Thoracic aorta (tissue), 2 donors: ENCODE measurements around the gene CYLD. TPM values are rescaled to one million over a fixed set of nuclear protein-coding genes. Genes with fewer than 3 reads are reported as not detected.

Experiments used
- ATAC-seq: fragments of 150-250 bp; one replicate; pipeline ENCODE4 v1.8.0; 2017; ENCODE audit warnings: low read depth; ENCODE audit not compliant: insufficient number of reproducible peaks, low FRiP score
- DNase-seq: peaks from one replicate; pipeline ENCODE4 v3.0.0-alpha.2; 2020; ENCODE audit warnings: low spot score
- H3K27ac ChIP-seq, 2 donors: fragments of 200-600 bp; sonication (generic); 1 replicate in 1 of 2; 2 replicates in 1 of 2; pipeline ENCODE4 v1.5.1; 2016; ENCODE audit warnings: mild to moderate bottlenecking in 2 of 2, moderate library complexity in 2 of 2
- H3K27me3 ChIP-seq: fragments of 200-600 bp; sonication (generic); replicated peaks from 2 replicates; pipeline ENCODE4 v1.6.0; 2016; ENCODE audit warnings: mild to moderate bottlenecking; ENCODE audit not compliant: insufficient read depth
- H3K36me3 ChIP-seq: fragments of 200-600 bp; sonication (generic); one replicate; pipeline ENCODE4 v1.5.1; 2016
- H3K4me1 ChIP-seq, 2 donors: fragments of 200-600 bp; sonication (generic); 1 replicate in 1 of 2; 2 replicates in 1 of 2; pipeline versions ENCODE4 v1.5.1 to v1.6.0; 2016; ENCODE audit warnings: low read depth in 2 of 2, mild to moderate bottlenecking in 1 of 2; ENCODE audit not compliant: control insufficient read depth in 1 of 2
- H3K4me3 ChIP-seq: fragments of 200-600 bp; sonication (generic); 2 replicates; pipeline ENCODE4 v1.5.1; 2016; ENCODE audit warnings: mild to moderate bottlenecking
- H3K9me3 ChIP-seq: fragments of 200-600 bp; sonication (generic); 2 replicates; pipeline ENCODE4 v1.5.1; 2016
- total RNA-seq, 2 donors: library from RNA; depleted of rRNA; stranded (reverse); fragments of >200 nt; gene quantifications; one replicate each; pipeline versions ENCODE4 v1.1.0 to v1.2.3, GENCODE V29; 2016
- TF ChIP-seq, protein P1 (sequence below): fragments of 200-600 bp; sonication (generic); IDR thresholded peaks from one replicate; pipeline ENCODE4 v1.5.1; 2019; ENCODE audit warnings: antibody characterized with exemption

CYLD gene
- total RNA-seq, 2 donors from 2014 or later: 53.9 to 91.9 TPM

DNA sequence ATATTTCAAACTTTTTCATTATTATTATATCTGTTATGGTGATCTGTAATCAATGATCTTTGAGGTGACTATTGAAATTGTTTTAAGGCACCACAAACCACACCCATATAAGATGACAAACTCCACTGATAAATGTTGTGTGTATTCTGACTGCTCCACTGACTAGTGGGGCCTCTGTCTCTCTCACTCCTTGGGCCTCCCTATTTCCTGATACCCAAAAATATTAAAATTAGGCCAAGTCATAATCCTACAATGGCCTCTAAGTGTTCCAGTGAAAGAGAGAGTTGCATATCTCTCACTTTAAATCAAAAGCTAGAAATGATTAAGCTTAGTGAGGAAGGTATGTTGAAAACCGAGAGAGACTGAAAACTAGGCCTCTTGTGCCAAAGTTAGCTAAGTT is 23.4 kb downstream of the CYLD start:
- ATAC-seq: no peak
- Histone ChIP-seq H3K4me1 (peaks cover 0 to 29% of the 10 kb centered on the region in 2 donors), H3K27ac (no peak overlapping the region), H3K4me3 (no peak overlapping the region), H3K9me3 (peaks cover 6% of the 10 kb centered on the region), H3K36me3 (peaks cover 11% of the 10 kb centered on the region), H3K27me3 (no peaks in the 10 kb centered on the region)
- TF ChIP-seq, protein P1, sequence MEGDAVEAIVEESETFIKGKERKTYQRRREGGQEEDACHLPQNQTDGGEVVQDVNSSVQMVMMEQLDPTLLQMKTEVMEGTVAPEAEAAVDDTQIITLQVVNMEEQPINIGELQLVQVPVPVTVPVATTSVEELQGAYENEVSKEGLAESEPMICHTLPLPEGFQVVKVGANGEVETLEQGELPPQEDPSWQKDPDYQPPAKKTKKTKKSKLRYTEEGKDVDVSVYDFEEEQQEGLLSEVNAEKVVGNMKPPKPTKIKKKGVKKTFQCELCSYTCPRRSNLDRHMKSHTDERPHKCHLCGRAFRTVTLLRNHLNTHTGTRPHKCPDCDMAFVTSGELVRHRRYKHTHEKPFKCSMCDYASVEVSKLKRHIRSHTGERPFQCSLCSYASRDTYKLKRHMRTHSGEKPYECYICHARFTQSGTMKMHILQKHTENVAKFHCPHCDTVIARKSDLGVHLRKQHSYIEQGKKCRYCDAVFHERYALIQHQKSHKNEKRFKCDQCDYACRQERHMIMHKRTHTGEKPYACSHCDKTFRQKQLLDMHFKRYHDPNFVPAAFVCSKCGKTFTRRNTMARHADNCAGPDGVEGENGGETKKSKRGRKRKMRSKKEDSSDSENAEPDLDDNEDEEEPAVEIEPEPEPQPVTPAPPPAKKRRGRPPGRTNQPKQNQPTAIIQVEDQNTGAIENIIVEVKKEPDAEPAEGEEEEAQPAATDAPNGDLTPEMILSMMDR: no peak
- no peak for DNase-seq

DNA sequence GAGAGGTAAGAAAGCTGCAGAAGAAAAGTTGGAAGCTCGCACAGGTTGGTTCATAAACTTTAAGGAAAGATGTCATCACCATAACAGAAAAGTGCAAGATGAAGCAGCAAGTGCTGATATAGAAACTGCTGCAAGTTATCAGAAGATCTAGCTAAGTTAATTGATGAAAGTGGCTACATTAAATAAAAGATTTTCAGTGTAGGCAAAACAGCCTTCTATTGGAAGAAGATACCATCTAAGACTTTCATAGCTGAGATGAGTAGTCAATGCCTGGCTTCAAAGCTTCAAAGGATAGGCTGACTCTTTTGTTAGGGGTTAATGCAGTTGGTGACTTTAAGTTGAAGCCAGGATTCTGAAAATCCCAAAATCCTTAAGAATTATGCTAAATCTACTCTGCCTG is 24.0 kb downstream of the CYLD start:
- Histone ChIP-seq H3K4me1 (peaks cover 0 to 29% of the 10 kb centered on the region in 2 donors), H3K9me3 (peaks cover 6% of the 10 kb centered on the region), H3K27ac (no peak overlapping the region), H3K4me3 (no peak overlapping the region), H3K27me3 (no peaks in the 10 kb centered on the region), H3K36me3 (peaks cover 11% of the 10 kb centered on the region)
- no peak for ATAC-seq
- DNase-seq: no peak
- TF ChIP-seq, protein P1: no peak

DNA sequence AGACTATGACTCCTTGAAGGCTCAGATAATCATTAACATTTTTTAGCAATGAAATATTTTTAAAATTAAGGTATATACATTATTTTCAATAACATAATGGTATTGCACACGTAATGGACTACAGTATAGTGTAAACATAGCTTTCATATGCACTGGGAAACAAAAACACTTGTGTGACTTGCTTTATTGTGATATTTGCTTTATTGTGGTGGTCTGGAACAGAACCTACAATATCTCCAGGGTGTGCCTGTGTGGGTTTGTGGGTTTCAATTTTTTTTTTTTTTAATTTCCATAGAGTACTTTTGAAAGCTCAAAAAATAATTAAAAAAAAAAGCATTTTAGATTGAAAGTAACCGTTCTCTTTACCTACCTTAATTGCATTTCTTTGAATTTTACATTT is 25.3 kb downstream of the CYLD start:
- DNase-seq: no peak
- peaks cover 11% of the 10 kb centered on the region for H3K36me3 ChIP-seq
- H3K27ac ChIP-seq: no peak overlapping the region
- no peaks in the 10 kb centered on the region for H3K27me3 ChIP-seq
- no peak overlapping the region for H3K4me3 ChIP-seq
- peaks cover 0 to 24% of the 10 kb centered on the region in 2 donors for H3K4me1 ChIP-seq
- TF ChIP-seq, protein P1: no peak
- ATAC-seq: no peak
- peaks cover 6% of the 10 kb centered on the region for H3K9me3 ChIP-seq

DNA sequence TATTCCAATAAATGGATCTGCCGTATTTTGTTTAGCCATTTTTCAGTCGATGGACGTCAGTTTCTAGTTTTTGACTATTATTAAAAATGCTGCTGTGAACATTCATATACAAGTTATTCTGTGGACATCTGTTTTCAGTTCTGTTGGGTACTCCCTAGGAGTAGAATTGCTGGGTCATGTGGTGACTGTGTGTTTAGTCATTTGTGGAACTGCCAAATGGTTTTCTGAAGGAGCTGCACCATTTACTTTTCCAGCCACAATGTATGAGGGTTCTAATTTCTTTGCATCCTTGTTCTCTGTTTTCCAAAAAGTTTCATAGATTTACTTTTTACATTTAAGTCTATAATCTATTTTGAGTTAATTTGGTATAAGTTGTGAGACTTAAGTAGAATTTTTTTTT is 29.5 kb downstream of the CYLD start:
- ATAC-seq (no peak), DNase-seq (no peak)
- H3K27me3 ChIP-seq: no peaks in the 10 kb centered on the region
- H3K9me3 ChIP-seq: no peaks in the 10 kb centered on the region
- peaks cover 8% of the 10 kb centered on the region for H3K36me3 ChIP-seq
- no peak overlapping the region for H3K27ac ChIP-seq
- no peaks in the 10 kb centered on the region for H3K4me1 ChIP-seq
- no peak overlapping the region for H3K4me3 ChIP-seq
- TF ChIP-seq, protein P1: no peak

DNA sequence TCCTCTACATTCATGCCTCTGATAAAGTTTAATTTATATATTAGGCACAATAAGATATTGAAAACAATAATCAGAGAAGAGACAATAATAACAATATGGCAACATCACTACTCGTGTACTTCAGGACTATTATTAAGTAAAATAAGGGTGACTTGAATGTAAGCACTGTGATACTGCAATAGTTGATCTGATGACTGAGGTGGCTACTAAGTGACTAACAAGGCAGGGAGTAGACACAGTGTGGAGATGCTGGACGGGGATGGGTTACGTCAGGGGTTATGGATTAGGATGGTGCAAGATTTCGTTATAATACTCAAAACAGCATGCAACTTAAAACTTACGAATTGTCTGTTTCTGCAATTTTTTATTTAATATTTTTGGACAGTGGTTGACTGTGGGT is 32.5 kb downstream of the CYLD start:
- TF ChIP-seq, protein P1: no peak
- ATAC-seq (no peak), DNase-seq (no peak)
- H3K27ac ChIP-seq: no peak overlapping the region
- H3K27me3 ChIP-seq: no peaks in the 10 kb centered on the region
- no peaks in the 10 kb centered on the region for H3K9me3 ChIP-seq
- H3K36me3 ChIP-seq: peaks cover 5% of the 10 kb centered on the region
- no peaks in the 10 kb centered on the region for H3K4me1 ChIP-seq
- H3K4me3 ChIP-seq: no peak overlapping the region
